HG03575 (cell line): ENCODE results near the gene KRT38.
"Not testable (repeated sequence)": the region's sequence is repeated elsewhere in the genome, so short reads cannot be mapped to it uniquely, and the experiment has no call there.

ENCODE experiments used
- ATAC-seq: cut with Tn5 transposase; IDR thresholded peaks from one replicate; pipeline ENCODE4 v1.9.1; 2021; ENCODE audit not compliant: unreplicated experiment, insufficient number of reproducible peaks, low FRiP score; ENCODE audit errors: extremely low read depth

KRT38 gene

DNA sequence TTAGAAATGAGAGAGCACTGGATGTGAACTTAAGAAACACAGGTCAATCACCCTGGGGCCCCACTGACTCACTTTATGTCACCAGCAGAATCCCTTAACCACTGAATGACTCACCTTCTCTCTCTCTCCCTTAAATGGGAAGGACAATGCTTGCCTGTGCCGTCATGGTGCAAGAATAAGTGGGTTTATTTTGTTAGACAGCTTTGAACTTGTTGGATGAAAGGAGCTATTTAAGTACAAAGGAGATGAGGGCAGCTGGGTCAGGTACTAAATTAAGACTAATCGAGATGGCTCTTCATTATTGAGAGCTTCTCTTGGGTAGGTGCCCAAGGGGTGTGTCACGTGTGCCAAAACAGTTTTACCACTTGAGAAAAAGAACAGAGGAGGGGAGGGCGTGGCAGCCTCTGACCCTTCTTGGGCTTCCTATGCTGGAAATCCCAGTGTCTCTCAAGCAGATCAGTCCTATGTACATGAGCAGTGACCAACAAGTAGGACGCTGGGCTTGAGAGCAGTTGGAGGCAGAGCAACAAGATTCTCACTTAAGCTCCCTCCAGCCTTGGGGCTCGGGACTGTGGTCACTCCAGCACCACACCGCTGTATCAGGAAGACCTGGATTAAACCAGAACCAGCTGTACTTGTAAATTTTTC lies 36.6 kb downstream of the KRT38 start:
- no peak for ATAC-seq

DNA sequence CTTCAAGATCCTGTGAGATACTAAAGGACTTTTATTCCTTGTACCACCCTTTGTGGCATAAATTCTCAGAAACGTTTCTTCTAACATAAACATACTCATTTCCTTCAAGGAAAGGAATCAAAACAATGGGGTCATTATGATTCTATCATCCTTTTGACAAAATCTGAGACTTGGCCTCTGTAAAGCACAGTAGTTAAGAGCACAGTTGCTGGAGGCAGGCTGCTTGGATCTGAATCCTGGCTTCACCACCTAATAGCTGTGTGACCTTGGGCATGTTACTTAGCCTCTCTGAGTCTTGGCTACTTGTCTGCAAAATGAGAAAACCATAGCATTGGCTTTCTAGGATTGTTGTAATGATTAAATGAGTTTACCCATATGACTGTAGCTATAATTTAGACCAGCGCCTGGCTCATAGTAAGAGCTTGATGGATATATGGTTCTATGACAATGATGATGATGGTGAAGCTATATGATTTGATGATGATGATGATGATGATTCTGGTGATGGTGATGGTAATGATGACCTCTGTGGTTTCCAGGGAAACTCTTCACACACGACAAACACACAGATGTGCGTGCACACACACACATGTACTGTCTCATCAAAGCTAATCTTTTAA lies 37.3 kb downstream of the KRT38 start:
- ATAC-seq = no peak

DNA sequence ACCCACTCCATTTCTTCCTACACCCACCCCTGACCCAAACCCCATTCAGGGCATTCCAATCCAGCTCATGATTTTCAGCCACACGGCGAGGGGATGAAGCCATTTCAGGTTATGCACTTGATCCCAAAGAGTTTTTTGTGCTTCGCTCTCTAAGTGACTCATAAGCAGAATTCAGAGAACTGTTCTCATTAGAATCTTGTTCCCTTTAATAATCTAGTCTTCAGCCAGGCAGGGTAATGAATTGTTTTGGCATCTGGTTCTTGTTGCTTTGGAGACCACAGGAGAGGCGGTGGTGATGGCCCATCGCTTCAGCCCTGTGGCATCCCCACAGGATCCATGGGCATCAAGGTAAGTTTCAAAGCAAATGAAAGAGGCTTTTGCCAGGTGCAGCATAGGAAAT lies 38.6 kb downstream of the KRT38 start:
- ATAC-seq = no peak

DNA sequence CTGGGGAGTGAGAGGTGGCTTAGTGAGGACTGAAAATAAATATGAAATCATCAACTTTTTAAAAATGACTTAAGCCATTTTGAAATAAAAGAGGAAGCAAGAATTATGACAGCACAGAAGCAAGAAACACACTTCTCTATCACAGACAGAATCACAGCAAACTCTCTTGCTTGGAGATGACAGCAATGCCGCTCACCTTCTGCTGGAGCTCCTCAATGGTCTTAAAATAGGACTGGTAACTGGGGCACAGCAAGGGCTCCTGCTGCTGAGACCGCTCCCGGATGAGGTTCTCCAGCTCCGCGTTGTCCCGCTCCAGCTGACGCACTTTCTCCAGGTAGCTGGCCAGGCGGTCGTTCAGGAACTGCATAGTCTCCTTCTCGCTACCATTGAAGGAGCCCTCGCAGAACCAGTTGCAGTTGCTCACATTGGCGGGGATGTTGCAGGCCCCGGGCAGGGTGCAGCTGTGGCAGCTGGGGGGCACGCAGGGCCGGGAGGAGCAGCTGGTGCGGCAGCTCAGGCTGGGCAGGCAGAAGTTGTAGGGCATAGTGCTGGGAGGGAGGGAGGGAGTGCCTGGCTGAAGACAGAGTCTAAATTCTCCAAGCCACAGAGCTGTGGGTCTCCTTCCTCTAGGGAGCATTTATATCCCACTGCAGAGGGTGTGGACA lies 43.7 kb downstream of the KRT38 start, which contains the start of gene KRT31:
KRT31 (minus strand) TSS at position 613 of the 665 bp plus-strand sequence; CDS start at position 544, 69 bp downstream.
- no peak for ATAC-seq

DNA sequence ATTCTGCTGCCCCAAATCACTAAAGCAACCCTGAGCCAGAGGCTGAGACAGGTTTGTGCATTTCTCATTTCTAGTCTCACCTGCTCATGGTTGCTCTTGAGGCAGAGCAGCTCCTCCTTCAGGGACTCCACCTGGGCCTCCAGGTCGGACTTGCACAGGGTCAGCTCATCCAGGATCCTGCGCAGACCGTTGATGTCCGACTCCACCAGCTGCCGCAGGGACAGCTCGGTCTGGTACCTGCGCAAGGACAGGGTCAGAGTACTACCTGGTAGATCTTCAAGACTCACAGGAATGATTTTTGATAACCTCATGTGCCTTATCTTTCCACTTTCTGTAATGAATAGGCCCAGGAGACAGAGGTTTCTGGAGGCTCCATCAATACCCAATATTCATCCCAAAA lies 44.4 kb downstream of the KRT38 start:
- no peak for ATAC-seq

DNA sequence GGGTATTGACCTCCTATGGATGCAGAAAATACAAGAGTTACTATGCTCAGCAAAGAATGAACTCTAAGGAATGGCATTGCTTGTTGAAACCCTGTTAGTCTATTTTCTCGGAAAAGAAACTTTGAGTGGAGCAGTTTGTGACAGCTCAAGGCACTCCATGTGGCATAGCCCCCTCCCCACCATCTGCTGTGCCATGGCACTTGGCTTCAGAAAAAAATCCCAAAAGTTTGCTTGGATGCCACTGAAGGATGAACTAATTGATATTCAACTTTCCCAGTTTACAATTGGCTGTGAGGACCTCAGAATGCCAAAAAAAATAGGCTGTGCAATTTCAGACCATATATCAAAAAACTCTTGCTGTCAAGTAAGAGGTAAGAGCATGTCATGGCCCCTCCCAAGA lies 45.2 kb downstream of the KRT38 start:
- ATAC-seq = no peak

DNA sequence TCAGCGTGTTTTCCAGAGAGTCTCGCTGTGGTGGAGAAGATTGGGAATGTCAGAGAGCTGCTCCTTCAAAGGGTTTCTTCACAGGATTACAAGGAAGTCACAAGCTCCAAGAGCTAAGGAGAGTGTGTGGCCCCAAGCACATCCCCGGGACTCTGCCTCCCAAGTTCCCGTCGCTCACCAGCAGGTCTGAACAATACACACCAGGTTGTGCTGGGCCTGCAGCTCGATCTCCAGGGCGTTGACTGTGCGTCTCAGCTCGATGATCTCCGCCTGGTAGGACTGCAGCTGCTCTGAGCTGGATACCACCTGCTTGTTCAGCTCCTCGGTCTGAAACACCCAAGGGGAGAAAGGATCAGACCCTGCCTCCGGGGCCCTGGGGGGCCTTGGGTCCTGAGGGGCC lies 45.7 kb downstream of the KRT38 start:
- not testable (repeated sequence) for ATAC-seq

DNA sequence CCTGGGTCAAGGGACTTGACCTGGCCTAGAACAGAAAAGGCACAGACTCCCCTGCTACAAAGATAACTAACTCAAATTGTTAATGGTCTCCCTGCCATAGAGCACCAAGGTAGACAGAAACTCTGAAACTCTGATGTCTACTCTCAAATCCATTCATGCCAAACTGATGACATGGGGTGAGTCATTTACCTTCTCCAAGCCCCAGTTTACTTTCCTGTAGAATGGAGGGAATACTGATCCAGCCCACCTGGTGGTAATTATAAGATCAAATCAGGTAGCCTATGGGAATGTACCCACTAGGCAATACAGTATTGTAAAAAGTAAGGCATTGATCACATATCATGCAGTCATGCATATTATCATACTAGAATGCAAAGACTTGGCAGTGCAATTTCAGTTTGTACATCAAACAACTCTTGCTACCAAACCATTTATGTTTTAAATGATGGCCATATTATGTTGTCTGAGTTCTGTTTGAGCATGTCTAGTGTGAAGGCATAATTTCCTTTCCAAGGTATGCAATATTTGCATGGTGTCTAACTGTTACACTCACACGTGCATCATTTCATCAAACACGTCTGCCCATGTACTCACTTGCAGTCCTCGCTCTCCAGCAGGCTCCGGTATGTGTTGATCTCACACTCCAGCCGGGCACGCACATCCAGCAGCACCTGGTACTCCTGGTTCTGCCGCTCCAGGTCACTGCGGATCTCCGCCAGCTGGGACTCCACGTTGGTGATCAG lies 46.4 kb downstream of the KRT38 start:
- no peak for ATAC-seq

DNA sequence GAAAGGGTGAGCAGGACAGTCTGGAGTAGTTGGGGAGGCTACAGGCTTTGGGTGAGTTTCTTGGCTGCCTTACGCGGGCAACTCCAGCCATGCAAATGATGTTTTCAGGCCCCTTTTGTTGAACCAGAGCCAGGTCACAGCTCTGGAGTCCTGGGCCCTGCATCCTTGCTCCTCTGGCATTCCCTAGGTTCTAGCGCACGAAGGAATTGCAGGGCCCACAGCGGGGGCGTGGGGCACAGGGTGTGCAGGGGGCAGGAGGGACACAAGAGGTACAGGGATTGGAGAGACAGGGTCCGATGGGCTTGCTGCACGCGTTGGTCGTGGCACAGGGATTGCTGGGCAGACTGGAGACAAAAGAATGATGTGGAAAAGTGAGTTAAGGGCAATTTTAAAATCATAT lies 47.0 kb downstream of the KRT38 start:
- no peak for ATAC-seq

DNA sequence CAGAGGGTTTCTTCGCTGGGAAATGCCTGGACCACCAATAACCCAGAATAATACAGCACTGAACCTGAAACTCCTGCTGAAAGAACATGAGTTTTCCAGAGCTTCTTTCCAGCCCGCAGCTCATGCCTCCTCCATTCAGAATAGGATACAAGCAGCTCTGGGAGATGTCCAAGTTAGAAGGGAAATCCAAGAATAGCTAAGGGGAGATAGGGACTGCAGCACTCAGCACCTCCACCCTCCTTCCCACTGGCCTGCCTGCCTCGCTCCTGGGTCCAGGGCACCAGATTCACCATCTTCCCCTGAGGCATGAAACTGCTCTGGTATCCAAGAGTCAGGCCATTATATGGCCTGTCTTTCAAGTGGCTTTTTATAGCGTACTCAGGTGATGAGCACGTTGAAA lies 47.5 kb downstream of the KRT38 start:
- no peak for ATAC-seq

DNA sequence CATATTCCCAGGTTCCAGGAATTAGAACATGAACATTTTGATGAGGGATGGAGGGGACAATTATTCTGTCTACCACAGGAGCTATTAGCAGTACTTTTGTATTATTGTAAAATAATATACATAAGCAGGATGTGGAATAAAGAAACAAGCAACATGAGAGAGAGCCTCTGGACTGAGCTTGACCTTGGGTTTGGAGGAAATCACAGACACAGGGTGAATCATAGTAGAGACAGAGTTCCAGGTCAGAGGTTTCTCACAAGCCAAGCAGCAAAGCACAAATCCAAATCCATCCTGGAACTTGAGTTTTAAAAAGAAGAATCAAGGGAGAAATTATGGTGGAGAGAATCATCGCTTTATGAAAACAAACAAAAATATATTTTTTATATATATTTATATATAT lies 48.5 kb downstream of the KRT38 start:
- ATAC-seq = no peak

DNA sequence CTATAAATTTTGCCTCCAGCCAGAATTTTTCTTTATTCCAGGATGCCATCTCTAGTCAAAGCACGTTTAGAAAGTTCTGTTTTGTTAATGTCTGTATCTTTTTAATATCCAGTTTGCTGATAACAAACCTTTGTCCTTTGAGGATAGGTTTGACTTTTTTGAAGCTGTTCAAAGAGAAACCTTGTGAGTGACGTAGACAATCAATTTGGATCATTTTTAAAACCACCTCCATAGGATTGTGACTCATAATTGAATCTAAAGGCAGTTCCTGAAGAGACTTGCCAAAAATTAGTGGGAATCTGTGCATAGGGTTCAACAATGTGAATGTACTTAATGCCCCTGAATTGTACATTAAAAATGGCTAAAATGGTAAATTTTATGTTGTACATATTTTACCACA lies 49.2 kb downstream of the KRT38 start:
- no peak for ATAC-seq

DNA sequence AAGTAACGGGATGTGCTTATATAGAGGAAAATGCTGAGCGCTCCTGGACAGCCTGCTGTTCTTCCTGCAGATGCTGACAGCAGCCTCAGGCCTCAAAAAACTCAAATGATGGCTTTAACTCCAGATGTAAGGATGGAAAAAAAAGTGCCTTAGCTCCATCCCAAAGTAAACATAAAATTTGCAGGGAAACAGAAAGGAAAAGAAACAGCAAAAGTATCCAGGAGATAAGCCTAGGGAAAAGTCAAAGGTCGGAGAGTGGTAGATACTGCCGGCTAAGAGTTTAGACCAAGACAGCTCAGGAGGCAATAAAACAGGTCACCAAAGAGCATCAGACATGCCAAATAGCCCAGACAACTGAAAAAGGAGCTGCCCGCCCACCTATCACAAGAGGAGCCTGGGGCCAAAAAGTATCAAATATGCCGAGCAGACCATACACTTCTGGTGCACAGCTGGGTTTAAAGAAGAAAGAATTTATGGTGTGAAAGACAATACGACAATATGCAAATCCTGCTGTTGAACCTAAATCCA lies 50.3 kb downstream of the KRT38 start:
- ATAC-seq = no peak

DNA sequence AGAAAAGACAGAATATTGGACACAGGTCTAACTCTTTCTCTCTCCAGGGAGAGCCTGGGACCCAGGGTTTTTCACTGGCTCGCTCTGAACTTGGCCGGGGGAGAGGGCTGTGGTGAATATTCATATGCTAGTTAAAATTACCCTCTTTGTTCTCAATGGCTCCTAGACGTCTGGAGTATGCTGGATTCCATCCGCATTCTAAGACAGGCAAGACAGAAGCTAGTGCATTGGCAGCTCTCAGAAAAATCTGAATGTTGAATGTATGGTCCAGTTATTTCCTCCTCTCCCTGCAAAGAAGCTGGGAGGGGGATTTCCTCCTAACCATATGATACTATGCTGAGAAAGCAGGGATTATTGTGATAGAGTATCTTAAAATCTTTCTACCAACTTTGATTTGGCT lies 53.1 kb downstream of the KRT38 start:
- no peak for ATAC-seq

DNA sequence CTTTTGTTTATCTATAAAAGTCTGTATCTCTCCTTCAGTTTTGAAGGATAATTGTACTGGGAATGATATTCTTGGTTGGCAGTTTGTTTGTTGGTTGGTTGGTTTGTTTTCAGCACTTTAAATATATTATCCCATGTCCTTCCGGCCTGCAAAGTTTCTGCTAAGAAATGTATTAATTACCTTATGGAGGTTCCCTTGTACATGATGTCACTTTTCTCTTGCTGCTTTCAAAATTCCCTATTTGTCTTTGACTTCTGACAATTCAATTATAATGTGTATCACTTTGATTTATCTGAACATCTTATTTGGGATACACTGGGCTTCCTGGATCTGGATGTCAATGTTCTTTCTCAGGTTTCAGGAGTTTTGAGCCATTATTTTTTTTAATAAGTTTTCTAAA lies 54.6 kb downstream of the KRT38 start:
- ATAC-seq = no peak
